Adipocyte (in vitro differentiated cells): ENCODE data around the gene RFX3.

ENCODE experiments used
- DNase-seq: peaks from one replicate; pipeline ENCODE4 v3.0.0-alpha.2; 2015; ENCODE audit warnings: low read depth
- H3K27me3 ChIP-seq: replicated peaks from 2 replicates; pipeline ENCODE4 v1.7.0; 2013; ENCODE audit warnings: mild to moderate bottlenecking, low read length, moderate library complexity; ENCODE audit not compliant: control insufficient read depth, insufficient read depth
- H3K36me3 ChIP-seq: 2 replicates; pipeline ENCODE4 v1.7.0; 2013; ENCODE audit warnings: low read length, mild to moderate bottlenecking, moderate library complexity; ENCODE audit not compliant: control insufficient read depth, insufficient read depth, severe bottlenecking
- H3K4me1 ChIP-seq: 2 replicates; pipeline ENCODE4 v1.7.0; 2013; ENCODE audit warnings: mild to moderate bottlenecking, low read length, moderate library complexity; ENCODE audit not compliant: control insufficient read depth, insufficient read depth
- H3K4me3 ChIP-seq: 2 replicates; pipeline ENCODE4 v1.7.0; 2013; ENCODE audit warnings: mild to moderate bottlenecking, low read length, moderate library complexity
- H3K9ac ChIP-seq: 2 replicates; pipeline ENCODE4 v1.7.0; 2013; ENCODE audit warnings: mild to moderate bottlenecking, low read length, moderate library complexity
- H3K9me3 ChIP-seq: 2 replicates; pipeline ENCODE4 v1.7.0; 2013; ENCODE audit warnings: mild to moderate bottlenecking, low read length, moderate library complexity; ENCODE audit not compliant: control insufficient read depth

The RFX3 gene

DNA sequence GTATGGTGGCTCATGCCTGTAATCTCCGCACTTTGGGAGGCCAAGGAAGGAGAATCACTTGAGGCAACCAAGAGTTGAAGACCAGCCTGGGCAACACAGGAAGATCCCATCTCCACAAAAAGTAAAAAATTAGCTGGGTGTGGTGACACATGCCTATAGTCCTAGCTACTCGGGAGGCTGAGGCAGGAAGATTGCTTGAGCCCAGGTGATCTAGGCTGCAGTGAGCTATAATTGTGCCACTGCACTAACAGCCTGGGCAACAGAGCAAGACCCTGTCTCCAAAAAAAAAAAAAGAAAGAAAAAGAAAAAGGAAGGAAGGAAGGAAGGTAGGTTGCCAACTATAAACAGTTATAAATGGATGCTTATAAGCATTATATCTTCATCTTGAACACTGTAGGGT is 51.0 kb downstream of the RFX3 start:
- no peak overlapping the region for H3K9ac ChIP-seq
- no peaks in the 10 kb centered on the region for H3K36me3 ChIP-seq
- H3K9me3 ChIP-seq = peaks cover 14% of the 10 kb centered on the region
- no peak overlapping the region for H3K4me3 ChIP-seq
- no peak for DNase-seq
- H3K27me3 ChIP-seq = no peaks in the 10 kb centered on the region
- no peaks in the 10 kb centered on the region for H3K4me1 ChIP-seq

- no peaks in the 10 kb centered on the region for H3K27me3 ChIP-seq
- H3K9me3 ChIP-seq = peaks cover 14% of the 10 kb centered on the region
- no peak overlapping the region for H3K9ac ChIP-seq
- no peak for DNase-seq
- no peaks in the 10 kb centered on the region for H3K36me3 ChIP-seq
- H3K4me3 ChIP-seq = no peak overlapping the region
- H3K4me1 ChIP-seq = no peaks in the 10 kb centered on the region
Observed at GRCh38 chr9:3473405-3473804, 52.4 kb downstream of the RFX3 start.

GRCh38 chr9:3471883-3472282 is 53.9 kb downstream of the RFX3 start:
- no peaks in the 10 kb centered on the region for H3K4me1 ChIP-seq
- no peaks in the 10 kb centered on the region for H3K9me3 ChIP-seq
- no peak for DNase-seq
- no peaks in the 10 kb centered on the region for H3K36me3 ChIP-seq
- no peak overlapping the region for H3K4me3 ChIP-seq
- no peak overlapping the region for H3K9ac ChIP-seq
- no peaks in the 10 kb centered on the region for H3K27me3 ChIP-seq

- H3K27me3 ChIP-seq = no peaks in the 10 kb centered on the region
- no peaks in the 10 kb centered on the region for H3K36me3 ChIP-seq
- peak; percentile 53 for DNase-seq
- no peaks in the 10 kb centered on the region for H3K4me1 ChIP-seq
- no peak overlapping the region for H3K4me3 ChIP-seq
- peaks cover 5% of the 10 kb centered on the region for H3K9me3 ChIP-seq
- peak overlapping the region; percentile 13 for H3K9ac ChIP-seq
Observed at GRCh38 chr9:3468421-3469205, 57.2 kb downstream of the RFX3 start.

- peak; percentile 87 for DNase-seq
- no peaks in the 10 kb centered on the region for H3K4me1 ChIP-seq
- H3K36me3 ChIP-seq = no peaks in the 10 kb centered on the region
- H3K27me3 ChIP-seq = no peaks in the 10 kb centered on the region
- H3K9me3 ChIP-seq = peaks cover 5% of the 10 kb centered on the region
- H3K9ac ChIP-seq = no peak overlapping the region
- H3K4me3 ChIP-seq = no peak overlapping the region
Observed at GRCh38 chr9:3467593-3468219, 58.1 kb downstream of the RFX3 start.

GRCh38 chr9:3464033-3464638 is 61.7 kb downstream of the RFX3 start:
- no peak overlapping the region for H3K9ac ChIP-seq
- no peaks in the 10 kb centered on the region for H3K4me1 ChIP-seq
- peaks cover 5% of the 10 kb centered on the region for H3K9me3 ChIP-seq
- peak; percentile 66 for DNase-seq
- no peaks in the 10 kb centered on the region for H3K36me3 ChIP-seq
- no peak overlapping the region for H3K4me3 ChIP-seq
- no peaks in the 10 kb centered on the region for H3K27me3 ChIP-seq

- no peak overlapping the region for H3K9ac ChIP-seq
- DNase-seq = no peak
- H3K36me3 ChIP-seq = no peaks in the 10 kb centered on the region
- H3K27me3 ChIP-seq = no peaks in the 10 kb centered on the region
- peaks cover 3% of the 10 kb centered on the region for H3K9me3 ChIP-seq
- no peak overlapping the region for H3K4me3 ChIP-seq
- no peaks in the 10 kb centered on the region for H3K4me1 ChIP-seq
Observed at GRCh38 chr9:3458806-3459475, 66.9 kb downstream of the RFX3 start.

DNA sequence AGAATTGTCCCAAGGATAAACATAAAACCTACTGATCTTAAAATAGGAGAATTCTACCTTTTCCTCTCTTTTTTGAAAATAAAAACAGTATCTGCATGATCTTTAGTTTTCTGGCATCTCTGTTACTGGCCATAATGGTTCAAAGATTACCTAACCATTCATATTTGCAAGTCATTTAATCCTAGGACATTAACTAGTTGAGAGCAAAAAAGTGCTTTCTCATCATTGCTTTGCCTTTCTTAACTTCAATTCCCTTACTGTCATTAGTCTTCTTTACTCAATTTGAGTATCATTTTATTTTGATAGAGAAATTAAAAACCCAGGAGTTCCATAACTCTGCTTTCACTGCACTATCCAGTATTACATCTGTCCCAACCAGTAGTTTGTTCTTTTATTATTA is 68.6 kb downstream of the RFX3 start:
- Histone ChIP-seq H3K27me3 (no peaks in the 10 kb centered on the region), H3K4me3 (no peak overlapping the region)

GRCh38 chr9:3455717-3456116 is 70.1 kb downstream of the RFX3 start:
- no peaks in the 10 kb centered on the region for H3K36me3 ChIP-seq
- no peak overlapping the region for H3K9ac ChIP-seq
- H3K9me3 ChIP-seq = no peaks in the 10 kb centered on the region
- no peaks in the 10 kb centered on the region for H3K4me1 ChIP-seq
- H3K4me3 ChIP-seq = no peak overlapping the region
- DNase-seq = no peak
- no peaks in the 10 kb centered on the region for H3K27me3 ChIP-seq

More for the DNA sequence above, 68.6 kb downstream of the RFX3 start:
- Histone ChIP-seq H3K9me3 (no peaks in the 10 kb centered on the region), H3K9ac (no peak overlapping the region), H3K4me1 (no peaks in the 10 kb centered on the region), H3K36me3 (no peaks in the 10 kb centered on the region)
- DNase-seq = no peak

DNA sequence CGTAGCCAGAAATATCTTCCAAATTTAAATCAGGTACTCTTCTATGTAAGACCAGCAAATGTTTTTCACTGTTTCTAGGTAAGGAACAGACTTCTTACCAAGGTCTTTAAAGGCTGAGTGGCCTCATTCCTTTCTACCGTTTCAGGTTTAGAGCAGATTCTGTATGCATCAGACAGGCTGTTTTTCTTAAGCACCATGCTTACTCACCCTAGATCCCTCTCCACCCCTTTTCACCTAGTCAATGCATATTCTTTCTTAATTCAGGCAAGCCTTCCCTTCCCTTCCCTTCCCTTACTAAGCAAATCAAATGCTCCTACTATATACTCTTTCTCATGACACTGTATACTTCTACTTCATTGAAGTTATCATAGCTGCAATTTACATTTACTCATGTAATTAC is 70.7 kb downstream of the RFX3 start:
- Histone ChIP-seq H3K27me3 (no peaks in the 10 kb centered on the region), H3K9ac (no peak overlapping the region), H3K4me3 (no peak overlapping the region), H3K4me1 (no peaks in the 10 kb centered on the region), H3K9me3 (no peaks in the 10 kb centered on the region), H3K36me3 (no peaks in the 10 kb centered on the region)
- no peak for DNase-seq

DNA sequence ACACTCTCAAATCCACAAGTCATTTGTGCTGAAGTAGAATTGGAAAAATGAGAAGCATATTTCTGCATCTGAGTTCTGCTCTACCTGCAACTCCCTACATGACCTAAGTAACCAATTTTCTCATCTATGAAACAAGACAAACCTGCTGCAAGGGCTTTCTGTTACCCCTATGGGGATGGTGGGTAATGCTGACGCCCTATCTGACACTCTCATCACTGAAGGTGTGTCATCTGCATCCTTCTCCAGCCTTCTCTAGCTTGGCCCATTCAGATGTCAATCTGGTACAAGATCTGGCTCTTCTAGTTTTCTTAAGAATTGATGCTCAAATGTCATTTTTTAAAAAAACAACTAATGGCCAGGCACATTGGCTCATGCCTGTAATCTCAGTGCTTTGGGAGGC is 73.8 kb downstream of the RFX3 start:
- no peak for DNase-seq
- H3K9ac ChIP-seq = no peak overlapping the region
- no peaks in the 10 kb centered on the region for H3K4me1 ChIP-seq
- H3K4me3 ChIP-seq = no peak overlapping the region
- no peaks in the 10 kb centered on the region for H3K27me3 ChIP-seq
- no peaks in the 10 kb centered on the region for H3K36me3 ChIP-seq
- H3K9me3 ChIP-seq = no peaks in the 10 kb centered on the region
